ENCODE data around the gene KIF27. TPM values are rescaled to one million over a fixed set of nuclear protein-coding genes. Genes with fewer than 3 reads are reported as not detected.
"Not testable (repeated sequence)": the region's sequence is repeated elsewhere in the genome, so short reads cannot be mapped to it uniquely, and the experiment has no call there.

Gene KIF27
- total and polyA plus RNA-seq, 10 of the 15 experiments (the other 5 are each of a cell fraction or from before 2014, with no cell fraction given) = 0.64 to 3.3 (median 1.3) TPM

GRCh38 chr9:83815120-83815519 is 106.1 kb downstream of the KIF27 start:
- intact Hi-C loops (cut with micrococcal nuclease; ENCODE audit: unreplicated experiment); BruUV-seq (replicated peaks); H3K9ac ChIP-seq (ENCODE audit: control insufficient read depth, insufficient read depth, low read length); H3K4me2 ChIP-seq (ENCODE audit: control insufficient read depth, insufficient read depth); in situ Hi-C loops (cut with MboI); H3K79me2 ChIP-seq (ENCODE audit: control insufficient read depth, insufficient read depth, low read length); CTCF ChIA-PET; H3K27me3 ChIP-seq (replicated peaks in 1 of 2; ENCODE audit: control insufficient read depth in 2 of 2, insufficient read depth in 2 of 2, low read length in 1 of 2); H3K4me1 ChIP-seq (ENCODE audit: control insufficient read depth, insufficient read depth, low read length); H4K20me1 ChIP-seq (ENCODE audit: control insufficient read depth, insufficient read depth); H3K4me3 ChIP-seq; FAIRE-seq; H3K9me3 ChIP-seq (replicated peaks; ENCODE audit: control insufficient read depth, insufficient read depth, low read length); POLR2A ChIA-PET; H3K27ac ChIP-seq (ENCODE audit: control insufficient read depth, insufficient read depth); RAD21 ChIA-PET (ENCODE audit: unreplicated experiment); ATAC-seq; H3K36me3 ChIP-seq (ENCODE audit: control insufficient read depth in 2 of 2, insufficient read depth in 2 of 2, low read length in 1 of 2); DNase-seq (ENCODE audit: low read depth, low spot score); H2AFZ ChIP-seq (ENCODE audit: control insufficient read depth, low read depth, low read length): not testable (repeated sequence)
- SMC1A ChIA-PET (ENCODE audit: uncharacterized antibody, unreplicated experiment) = interaction anchor here (0.6 kb wide), 1 partner anchor 129 kb away, joined by 3 read pairs; no protein-coding TSS in a partner anchor
- 89% methylated on average over 4 of the region's 4 CpGs for WGBS (ENCODE audit: insufficient coverage, insufficient replicate concordance, low lambda C conversion rate, missing lambda C conversion rate)

- H3K36me3 ChIP-seq (ENCODE audit: control insufficient read depth in 2 of 2, insufficient read depth in 2 of 2, low read length in 1 of 2); H4K20me1 ChIP-seq (ENCODE audit: control insufficient read depth, insufficient read depth); H3K4me2 ChIP-seq (ENCODE audit: control insufficient read depth, insufficient read depth); RAD21 ChIA-PET (ENCODE audit: unreplicated experiment); H3K27me3 ChIP-seq (replicated peaks in 1 of 2; ENCODE audit: control insufficient read depth in 2 of 2, insufficient read depth in 2 of 2, low read length in 1 of 2); H3K9ac ChIP-seq (ENCODE audit: control insufficient read depth, insufficient read depth, low read length); in situ Hi-C loops (cut with MboI); POLR2A ChIA-PET; SMC1A ChIA-PET (ENCODE audit: uncharacterized antibody, unreplicated experiment); CTCF ChIA-PET; BruUV-seq (replicated peaks); H2AFZ ChIP-seq (ENCODE audit: control insufficient read depth, low read depth, low read length); H3K4me1 ChIP-seq (ENCODE audit: control insufficient read depth, insufficient read depth, low read length); FAIRE-seq; H3K4me3 ChIP-seq; DNase-seq (ENCODE audit: low read depth, low spot score); intact Hi-C loops (cut with micrococcal nuclease; ENCODE audit: unreplicated experiment); H3K9me3 ChIP-seq (replicated peaks; ENCODE audit: control insufficient read depth, insufficient read depth, low read length); H3K79me2 ChIP-seq (ENCODE audit: control insufficient read depth, insufficient read depth, low read length); H3K27ac ChIP-seq (ENCODE audit: control insufficient read depth, insufficient read depth): not testable (repeated sequence)
- ATAC-seq = peak; percentile 52
- TF ChIP-seq SPI1 (IDR thresholded peaks at IDR 0.05; ENCODE audit: borderline replicate concordance, insufficient read depth, low read depth, low read length) = 0 out of 2 replicates have a peak, but pooled peaks have one; percentile 38
- 100% methylated on average over 1 of the region's 1 CpG for WGBS (ENCODE audit: insufficient coverage, insufficient replicate concordance, low lambda C conversion rate, missing lambda C conversion rate)
Observed at GRCh38 chr9:83809213-83809612, 112.0 kb downstream of the KIF27 start.

- DNase-seq (ENCODE audit: low read depth, low spot score); SMC1A ChIA-PET (ENCODE audit: uncharacterized antibody, unreplicated experiment); in situ Hi-C loops (cut with MboI); H3K9me3 ChIP-seq (replicated peaks; ENCODE audit: control insufficient read depth, insufficient read depth, low read length); H3K4me2 ChIP-seq (ENCODE audit: control insufficient read depth, insufficient read depth); H2AFZ ChIP-seq (ENCODE audit: control insufficient read depth, low read depth, low read length); POLR2A ChIA-PET; H3K4me3 ChIP-seq; H3K27ac ChIP-seq (ENCODE audit: control insufficient read depth, insufficient read depth); H3K27me3 ChIP-seq (replicated peaks in 1 of 2; ENCODE audit: control insufficient read depth in 2 of 2, insufficient read depth in 2 of 2, low read length in 1 of 2); RAD21 ChIA-PET (ENCODE audit: unreplicated experiment); H3K36me3 ChIP-seq (ENCODE audit: control insufficient read depth in 2 of 2, insufficient read depth in 2 of 2, low read length in 1 of 2); BruUV-seq (replicated peaks); H4K20me1 ChIP-seq (ENCODE audit: control insufficient read depth, insufficient read depth); intact Hi-C loops (cut with micrococcal nuclease; ENCODE audit: unreplicated experiment); H3K4me1 ChIP-seq (ENCODE audit: control insufficient read depth, insufficient read depth, low read length); H3K79me2 ChIP-seq (ENCODE audit: control insufficient read depth, insufficient read depth, low read length); ATAC-seq; FAIRE-seq; H3K9ac ChIP-seq (ENCODE audit: control insufficient read depth, insufficient read depth, low read length); CTCF ChIA-PET: not testable (repeated sequence)
- WGBS (ENCODE audit: insufficient coverage, insufficient replicate concordance, low lambda C conversion rate, missing lambda C conversion rate) = no CpG with 5 or more reads among the region's 31 CpGs
Observed at GRCh38 chr9:83804454-83804853, 116.8 kb downstream of the KIF27 start.

GRCh38 chr9:83803941-83804340 is 117.3 kb downstream of the KIF27 start:
- in situ Hi-C loops (cut with MboI); BruUV-seq (replicated peaks); FAIRE-seq; H3K4me2 ChIP-seq (ENCODE audit: control insufficient read depth, insufficient read depth); intact Hi-C loops (cut with micrococcal nuclease; ENCODE audit: unreplicated experiment); H3K4me1 ChIP-seq (ENCODE audit: control insufficient read depth, insufficient read depth, low read length); SMC1A ChIA-PET (ENCODE audit: uncharacterized antibody, unreplicated experiment); H4K20me1 ChIP-seq (ENCODE audit: control insufficient read depth, insufficient read depth); H3K4me3 ChIP-seq; CTCF ChIA-PET; H3K9ac ChIP-seq (ENCODE audit: control insufficient read depth, insufficient read depth, low read length); H3K9me3 ChIP-seq (replicated peaks; ENCODE audit: control insufficient read depth, insufficient read depth, low read length); POLR2A ChIA-PET; H3K27me3 ChIP-seq (replicated peaks in 1 of 2; ENCODE audit: control insufficient read depth in 2 of 2, insufficient read depth in 2 of 2, low read length in 1 of 2); H3K79me2 ChIP-seq (ENCODE audit: control insufficient read depth, insufficient read depth, low read length); H3K36me3 ChIP-seq (ENCODE audit: control insufficient read depth in 2 of 2, insufficient read depth in 2 of 2, low read length in 1 of 2); H2AFZ ChIP-seq (ENCODE audit: control insufficient read depth, low read depth, low read length); RAD21 ChIA-PET (ENCODE audit: unreplicated experiment); ATAC-seq; H3K27ac ChIP-seq (ENCODE audit: control insufficient read depth, insufficient read depth); DNase-seq (ENCODE audit: low read depth, low spot score): not testable (repeated sequence)
- 100% methylated on average over 3 of the region's 33 CpGs for WGBS (ENCODE audit: insufficient coverage, insufficient replicate concordance, low lambda C conversion rate, missing lambda C conversion rate)

All from GM12878 (cell line).